ENCODE data around the gene MTX3. TPM values are rescaled to one million over a fixed set of nuclear protein-coding genes. Genes with fewer than 3 reads are reported as not detected.

MTX3 gene
- total RNA-seq, 1 experiment from 2014 or later = 34.6 TPM

GRCh38 chr5:79975422-79975821 is 15.6 kb downstream of the MTX3 start:
- ATAC-seq = no peak
- Mint-ChIP-seq H3K4me3 (no peak overlapping the region), H3K36me3 (peaks cover 22% of the 10 kb centered on the region), H3K9me3 (no peaks in the 10 kb centered on the region), H3K27ac (peak overlapping the region; percentile 29), H3K27me3 (ENCODE audit: low read depth) (no peaks in the 10 kb centered on the region), H3K4me1 (no peaks in the 10 kb centered on the region)
- ChIA-PET POLR2A (no interaction called here), CTCF (interaction anchor here (1.2 to 1.8 kb wide), 2 partner anchors 80 to 108 kb away, joined by 3 to 6 read pairs; no protein-coding TSS in a partner anchor)
- DNase-seq (ENCODE audit: low spot score) = no peak
- no peak for TF ChIP-seq RORB (CRISPR knock-in tag; IDR thresholded peaks at IDR 0.05)
- TF ChIP-seq EMX1 (CRISPR knock-in tag; IDR thresholded peaks at IDR 0.05) = no peak
- no peak for TF ChIP-seq TP53 (CRISPR knock-in tag; IDR thresholded peaks at IDR 0.05)
- no peak for TF ChIP-seq MYBL2 (CRISPR knock-in tag; IDR thresholded peaks at IDR 0.05)
- TF ChIP-seq, protein P1, sequence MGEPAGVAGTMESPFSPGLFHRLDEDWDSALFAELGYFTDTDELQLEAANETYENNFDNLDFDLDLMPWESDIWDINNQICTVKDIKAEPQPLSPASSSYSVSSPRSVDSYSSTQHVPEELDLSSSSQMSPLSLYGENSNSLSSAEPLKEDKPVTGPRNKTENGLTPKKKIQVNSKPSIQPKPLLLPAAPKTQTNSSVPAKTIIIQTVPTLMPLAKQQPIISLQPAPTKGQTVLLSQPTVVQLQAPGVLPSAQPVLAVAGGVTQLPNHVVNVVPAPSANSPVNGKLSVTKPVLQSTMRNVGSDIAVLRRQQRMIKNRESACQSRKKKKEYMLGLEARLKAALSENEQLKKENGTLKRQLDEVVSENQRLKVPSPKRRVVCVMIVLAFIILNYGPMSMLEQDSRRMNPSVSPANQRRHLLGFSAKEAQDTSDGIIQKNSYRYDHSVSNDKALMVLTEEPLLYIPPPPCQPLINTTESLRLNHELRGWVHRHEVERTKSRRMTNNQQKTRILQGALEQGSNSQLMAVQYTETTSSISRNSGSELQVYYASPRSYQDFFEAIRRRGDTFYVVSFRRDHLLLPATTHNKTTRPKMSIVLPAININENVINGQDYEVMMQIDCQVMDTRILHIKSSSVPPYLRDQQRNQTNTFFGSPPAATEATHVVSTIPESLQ (CRISPR knock-in tag; IDR thresholded peaks at IDR 0.05) = no peak
- no peak for TF ChIP-seq FOXJ3 (CRISPR knock-in tag; IDR thresholded peaks at IDR 0.05; ENCODE audit: borderline replicate concordance)
- no peak for TF ChIP-seq ESRRA (CRISPR knock-in tag; IDR thresholded peaks at IDR 0.05; ENCODE audit: borderline replicate concordance)
- no peak for TF ChIP-seq E2F1 (CRISPR knock-in tag; IDR thresholded peaks at IDR 0.05)
- no peak for TF ChIP-seq NFE2L1 (CRISPR knock-in tag; IDR thresholded peaks at IDR 0.05)
- no peak for TF ChIP-seq CREB1 (CRISPR knock-in tag; IDR thresholded peaks at IDR 0.05)
- no peak for TF ChIP-seq NR1H2 (CRISPR knock-in tag; IDR thresholded peaks at IDR 0.05)
- TF ChIP-seq MXD4 (CRISPR knock-in tag; IDR thresholded peaks at IDR 0.05; ENCODE audit: borderline replicate concordance) = no peak
- TF ChIP-seq FOXK1 (CRISPR knock-in tag; IDR thresholded peaks at IDR 0.05) = no peak
- TF ChIP-seq ZNF396 (CRISPR knock-in tag; IDR thresholded peaks at IDR 0.05; ENCODE audit: borderline replicate concordance) = no peak
- no peak for TF ChIP-seq ZNF281 (CRISPR knock-in tag; IDR thresholded peaks at IDR 0.05)
- TF ChIP-seq PREB (CRISPR knock-in tag; IDR thresholded peaks at IDR 0.05; ENCODE audit: borderline replicate concordance) = no peak
- no peak for TF ChIP-seq RELA (CRISPR knock-in tag; IDR thresholded peaks at IDR 0.05; ENCODE audit: borderline replicate concordance)
- TF ChIP-seq E2F4 (CRISPR knock-in tag; IDR thresholded peaks at IDR 0.05; ENCODE audit: borderline replicate concordance, low read depth) = no peak
- TF ChIP-seq ZNF138 (CRISPR knock-in tag; conservative IDR thresholded peaks at IDR 0.05) = no peak
